Measurements from ENCODE around the gene PYCARD.
"Not testable (repeated sequence)": the region's sequence is repeated elsewhere in the genome, so short reads cannot be mapped to it uniquely, and the experiment has no call there.

Gene PYCARD

GRCh38 chr16:31246296-31246695 lies 43.7 kb upstream of the PYCARD start:
- no peak overlapping the region for H3K27ac ChIP-seq (ENCODE audit: low read length)
- TF ChIP-seq, protein P1, sequence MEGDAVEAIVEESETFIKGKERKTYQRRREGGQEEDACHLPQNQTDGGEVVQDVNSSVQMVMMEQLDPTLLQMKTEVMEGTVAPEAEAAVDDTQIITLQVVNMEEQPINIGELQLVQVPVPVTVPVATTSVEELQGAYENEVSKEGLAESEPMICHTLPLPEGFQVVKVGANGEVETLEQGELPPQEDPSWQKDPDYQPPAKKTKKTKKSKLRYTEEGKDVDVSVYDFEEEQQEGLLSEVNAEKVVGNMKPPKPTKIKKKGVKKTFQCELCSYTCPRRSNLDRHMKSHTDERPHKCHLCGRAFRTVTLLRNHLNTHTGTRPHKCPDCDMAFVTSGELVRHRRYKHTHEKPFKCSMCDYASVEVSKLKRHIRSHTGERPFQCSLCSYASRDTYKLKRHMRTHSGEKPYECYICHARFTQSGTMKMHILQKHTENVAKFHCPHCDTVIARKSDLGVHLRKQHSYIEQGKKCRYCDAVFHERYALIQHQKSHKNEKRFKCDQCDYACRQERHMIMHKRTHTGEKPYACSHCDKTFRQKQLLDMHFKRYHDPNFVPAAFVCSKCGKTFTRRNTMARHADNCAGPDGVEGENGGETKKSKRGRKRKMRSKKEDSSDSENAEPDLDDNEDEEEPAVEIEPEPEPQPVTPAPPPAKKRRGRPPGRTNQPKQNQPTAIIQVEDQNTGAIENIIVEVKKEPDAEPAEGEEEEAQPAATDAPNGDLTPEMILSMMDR (IDR thresholded peaks at IDR 0.05; ENCODE audit: low read depth, low read length) = no peak
- no peak for TF ChIP-seq EZH2phosphoT487 (IDR thresholded peaks at IDR 0.05; ENCODE audit: low read depth)
- H2AFZ ChIP-seq (ENCODE audit: low read depth, low read length) = no peak overlapping the region
- no peaks in the 10 kb centered on the region for H4K20me1 ChIP-seq (ENCODE audit: insufficient read depth, low read length)
- no peaks in the 10 kb centered on the region for H3K36me3 ChIP-seq (replicated peaks; ENCODE audit: low read depth, low read length)
- H3K4me1 ChIP-seq (ENCODE audit: low read length) = peaks cover 12% of the 10 kb centered on the region
- H3K27me3 ChIP-seq (ENCODE audit: low read depth, low read length) = peaks cover 16% of the 10 kb centered on the region
- no peak overlapping the region for H3K9ac ChIP-seq (ENCODE audit: low read length)
- no peaks in the 10 kb centered on the region for H3K79me2 ChIP-seq (ENCODE audit: low read length)
- H3K4me3 ChIP-seq (ENCODE audit: low read length) = no peak overlapping the region
- H3K4me2 ChIP-seq (ENCODE audit: low read length) = no peak overlapping the region
- H3K9me3 ChIP-seq (ENCODE audit: insufficient read depth, low read length) = no peaks in the 10 kb centered on the region

GRCh38 chr16:31245598-31245997 lies 43.0 kb upstream of the PYCARD start:
- not testable (repeated sequence) for H4K20me1 ChIP-seq (ENCODE audit: insufficient read depth, low read length); H2AFZ ChIP-seq (ENCODE audit: low read depth, low read length); H3K27ac ChIP-seq (ENCODE audit: low read length); H3K36me3 ChIP-seq (replicated peaks; ENCODE audit: low read depth, low read length); H3K9ac ChIP-seq (ENCODE audit: low read length); H3K4me2 ChIP-seq (ENCODE audit: low read length); H3K4me3 ChIP-seq (ENCODE audit: low read length); H3K9me3 ChIP-seq (ENCODE audit: insufficient read depth, low read length); H3K79me2 ChIP-seq (ENCODE audit: low read length)
- Histone ChIP-seq H3K4me1 (ENCODE audit: low read length) (peaks cover 12% of the 10 kb centered on the region), H3K27me3 (ENCODE audit: low read depth, low read length) (peaks cover 16% of the 10 kb centered on the region)

DNA sequence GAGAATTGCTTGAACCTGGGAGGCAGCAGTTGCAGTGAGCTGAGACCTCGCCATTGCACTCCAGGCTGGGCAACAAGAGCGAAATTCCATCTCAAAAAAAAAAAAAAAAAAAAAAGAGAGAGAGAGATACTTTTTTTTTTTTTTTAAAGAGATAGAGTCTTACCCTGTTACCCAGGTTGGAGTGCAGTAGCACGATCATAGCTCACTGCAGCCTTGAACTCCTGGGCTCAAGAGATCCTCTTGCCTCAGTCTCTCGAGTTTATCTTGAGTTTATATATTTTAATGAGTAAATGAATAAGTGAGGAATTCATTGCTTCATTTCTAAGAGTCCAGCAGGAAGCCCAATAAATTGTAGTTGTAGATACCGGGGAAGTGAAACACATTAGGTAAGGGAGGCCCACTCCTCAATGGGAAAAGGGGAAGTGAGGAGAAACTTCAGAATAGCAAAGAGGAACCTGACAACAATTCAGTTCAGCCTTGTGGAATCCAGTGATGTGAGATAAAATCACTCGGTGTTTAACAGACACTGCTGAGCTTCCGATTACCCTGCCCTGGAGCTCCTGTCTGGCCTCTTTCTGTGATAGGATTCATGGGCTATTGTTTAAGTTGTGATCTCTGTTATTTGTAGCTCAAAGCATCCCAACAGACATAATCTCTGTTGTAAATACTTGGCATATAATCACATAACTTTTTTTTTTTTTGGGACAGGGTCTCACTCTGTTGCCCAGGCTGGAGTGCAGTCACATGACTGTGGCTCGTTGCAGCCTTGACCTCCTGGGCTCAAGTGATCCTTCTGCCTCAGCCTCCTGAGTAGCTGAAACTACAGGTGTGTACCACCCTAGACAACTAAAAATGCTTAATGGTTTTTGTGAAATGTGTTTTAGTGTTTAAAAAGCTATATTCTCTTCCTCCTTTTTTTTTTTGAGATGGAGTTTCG lies 41.4 kb upstream of the PYCARD start:
- Histone ChIP-seq H3K4me2 (ENCODE audit: low read length) (peak overlapping the region; percentile 64), H3K9me3 (ENCODE audit: insufficient read depth, low read length) (no peaks in the 10 kb centered on the region), H3K4me1 (ENCODE audit: low read length) (peaks cover 12% of the 10 kb centered on the region), H3K79me2 (ENCODE audit: low read length) (no peaks in the 10 kb centered on the region), H4K20me1 (ENCODE audit: insufficient read depth, low read length) (no peaks in the 10 kb centered on the region), H2AFZ (ENCODE audit: low read depth, low read length) (no peak overlapping the region), H3K27me3 (ENCODE audit: low read depth, low read length) (peaks cover 19% of the 10 kb centered on the region), H3K27ac (ENCODE audit: low read length) (peak overlapping the region; percentile 41; the same call in 1 of the 2 replicates), H3K36me3 (replicated peaks; ENCODE audit: low read depth, low read length) (no peaks in the 10 kb centered on the region), H3K9ac (ENCODE audit: low read length) (peak overlapping the region; percentile 32; the same call in 1 of the 2 replicates), H3K4me3 (ENCODE audit: low read length) (peak overlapping the region; percentile 49)
- TF ChIP-seq, protein P1 (IDR thresholded peaks at IDR 0.05; ENCODE audit: low read depth, low read length) = no peak
- TF ChIP-seq EZH2phosphoT487 (IDR thresholded peaks at IDR 0.05; ENCODE audit: low read depth) = no peak

- H3K79me2 ChIP-seq (ENCODE audit: low read length) = no peaks in the 10 kb centered on the region
- no peaks in the 10 kb centered on the region for H3K9me3 ChIP-seq (ENCODE audit: insufficient read depth, low read length)
- H3K9ac ChIP-seq (ENCODE audit: low read length) = no peak overlapping the region
- H3K4me2 ChIP-seq (ENCODE audit: low read length) = no peak overlapping the region
- peaks cover 12% of the 10 kb centered on the region for H3K27me3 ChIP-seq (ENCODE audit: low read depth, low read length)
- H3K27ac ChIP-seq (ENCODE audit: low read length) = no peak overlapping the region
- H2AFZ ChIP-seq (ENCODE audit: low read depth, low read length) = no peak overlapping the region
- H3K4me1 ChIP-seq (ENCODE audit: low read length) = peaks cover 12% of the 10 kb centered on the region
- no peaks in the 10 kb centered on the region for H3K36me3 ChIP-seq (replicated peaks; ENCODE audit: low read depth, low read length)
- TF ChIP-seq EZH2phosphoT487 (IDR thresholded peaks at IDR 0.05; ENCODE audit: low read depth) = no peak
- TF ChIP-seq, protein P1 (IDR thresholded peaks at IDR 0.05; ENCODE audit: low read depth, low read length) = no peak
- H4K20me1 ChIP-seq (ENCODE audit: insufficient read depth, low read length) = no peaks in the 10 kb centered on the region
- no peak overlapping the region for H3K4me3 ChIP-seq (ENCODE audit: low read length)
Observed at GRCh38 chr16:31242206-31242605, 39.6 kb upstream of the PYCARD start.
